Activated CD4-positive, alpha-beta T cell treated with anti-CD3 and anti-CD28 coated beads, Interleukin-2, amount 10 ng/mL, durations not matched to agents 7 days and 5 days (primary cell): Measurements from ENCODE around the gene ZNF511. TPM values are rescaled to one million over a fixed set of nuclear protein-coding genes. Genes with fewer than 3 reads are reported as not detected.
A peak's percentile ranks its signal among the peaks of the same experiment; 100 is the strongest.

ENCODE experiments used
- CTCF ChIA-PET: fragments of 350-600 bp; sonication (Branson Sonifier 250); formaldehyde crosslinking; loops from one replicate; lab custom pipeline; 2021; ENCODE audit warnings: antibody characterized with exemption; lab: Charles Lee
- POLR2A ChIA-PET: fragments of 350-600 bp; sonication (Branson Sonifier 250); formaldehyde crosslinking; loops from one replicate; lab custom pipeline; 2021; ENCODE audit warnings: antibody characterized with exemption; lab: Charles Lee
- DNase-seq: peaks from one replicate; pipeline ENCODE4 v3.0.0-alpha.2; 2020
- H3K27ac Mint-ChIP-seq: one replicate; pipeline ENCODE4 v1.8.0; 2021; ENCODE audit warnings: mild to moderate bottlenecking, moderate library complexity, mixed read lengths
- H3K27me3 Mint-ChIP-seq: one replicate; pipeline ENCODE4 v1.8.0; 2021; ENCODE audit warnings: mixed read lengths
- H3K36me3 Mint-ChIP-seq: one replicate; pipeline ENCODE4 v1.8.0; 2021; ENCODE audit warnings: low read depth, mixed read lengths
- H3K4me1 Mint-ChIP-seq: one replicate; pipeline ENCODE4 v1.8.0; 2021; ENCODE audit warnings: mixed read lengths
- H3K4me3 Mint-ChIP-seq: one replicate; pipeline ENCODE4 v1.8.0; 2021; ENCODE audit warnings: mild to moderate bottlenecking, moderate library complexity, mixed read lengths
- H3K9me3 Mint-ChIP-seq: one replicate; pipeline ENCODE4 v1.8.0; 2021; ENCODE audit warnings: mixed read lengths
- total RNA-seq, 2 experiments: library from RNA; stranded (reverse); gene quantifications; one replicate each; pipeline ENCODE4 v1.2.3, GENCODE V29; 2021

ZNF511 gene
- total RNA-seq, 2 experiments from 2014 or later: 54.5 to 59.7 TPM

DNA sequence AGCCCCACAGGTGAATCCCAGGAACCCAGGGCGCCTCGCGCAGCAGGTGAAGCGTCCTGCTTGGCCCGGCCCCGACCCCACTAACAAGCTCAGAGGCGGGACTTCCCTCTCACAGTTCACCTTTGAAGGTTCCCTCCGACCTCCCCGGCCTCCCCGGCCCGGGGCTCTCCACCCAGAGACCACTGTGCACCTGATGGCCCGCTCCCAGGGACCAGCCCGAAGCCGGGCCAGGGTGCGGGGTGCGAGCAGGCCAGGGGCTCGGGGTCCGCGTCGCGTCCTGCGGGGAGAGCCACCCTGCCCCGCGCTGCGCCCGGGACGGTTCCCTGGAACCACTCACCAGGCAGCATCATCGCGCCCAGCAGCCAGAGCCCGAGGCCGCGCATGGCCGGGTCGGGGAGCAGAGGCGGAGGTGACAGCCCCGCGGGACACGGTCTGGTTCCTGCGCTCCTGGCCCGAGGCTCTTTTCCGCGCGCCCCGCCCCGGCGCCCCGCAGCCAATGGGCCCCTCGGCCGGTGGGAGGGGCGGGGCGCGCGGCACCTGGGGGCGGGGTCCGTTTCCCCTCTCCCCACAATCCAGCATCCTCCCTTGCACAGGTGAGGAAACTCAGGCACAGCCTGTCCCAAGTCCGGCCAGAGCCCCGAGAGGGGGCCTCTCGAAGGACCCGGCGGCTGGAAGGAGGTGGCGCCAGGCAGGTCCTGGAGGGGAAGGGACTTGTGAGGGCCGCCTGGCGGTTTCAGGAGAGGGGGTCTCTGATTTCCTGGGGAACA, 32.1 kb upstream of the ZNF511 start, which contains the start of gene ADAM8:
Gene ADAM8, minus strand, starts transcription at position 434 of the 767 bp plus-strand sequence. Its CDS starts 51 bp downstream, at position 383.
- H3K36me3 Mint-ChIP-seq: peaks cover 13% of the 10 kb centered on the region
- peaks cover 36% of the 10 kb centered on the region for H3K4me1 Mint-ChIP-seq
- ChIA-PET CTCF (interaction anchor here (1.5 to 3.3 kb wide), 4 partner anchors 10 to 31 kb away, joined by 6 to 18 read pairs (median 10); no protein-coding TSS in a partner anchor), POLR2A (no interaction called here)
- no peaks in the 10 kb centered on the region for H3K27me3 Mint-ChIP-seq
- DNase-seq: peak; percentile 72
- no peaks in the 10 kb centered on the region for H3K9me3 Mint-ChIP-seq
- peak within 1 kb of the TSS; percentile 96 for H3K27ac Mint-ChIP-seq
- peak within 1 kb of the TSS; percentile 87 for H3K4me3 Mint-ChIP-seq

DNA sequence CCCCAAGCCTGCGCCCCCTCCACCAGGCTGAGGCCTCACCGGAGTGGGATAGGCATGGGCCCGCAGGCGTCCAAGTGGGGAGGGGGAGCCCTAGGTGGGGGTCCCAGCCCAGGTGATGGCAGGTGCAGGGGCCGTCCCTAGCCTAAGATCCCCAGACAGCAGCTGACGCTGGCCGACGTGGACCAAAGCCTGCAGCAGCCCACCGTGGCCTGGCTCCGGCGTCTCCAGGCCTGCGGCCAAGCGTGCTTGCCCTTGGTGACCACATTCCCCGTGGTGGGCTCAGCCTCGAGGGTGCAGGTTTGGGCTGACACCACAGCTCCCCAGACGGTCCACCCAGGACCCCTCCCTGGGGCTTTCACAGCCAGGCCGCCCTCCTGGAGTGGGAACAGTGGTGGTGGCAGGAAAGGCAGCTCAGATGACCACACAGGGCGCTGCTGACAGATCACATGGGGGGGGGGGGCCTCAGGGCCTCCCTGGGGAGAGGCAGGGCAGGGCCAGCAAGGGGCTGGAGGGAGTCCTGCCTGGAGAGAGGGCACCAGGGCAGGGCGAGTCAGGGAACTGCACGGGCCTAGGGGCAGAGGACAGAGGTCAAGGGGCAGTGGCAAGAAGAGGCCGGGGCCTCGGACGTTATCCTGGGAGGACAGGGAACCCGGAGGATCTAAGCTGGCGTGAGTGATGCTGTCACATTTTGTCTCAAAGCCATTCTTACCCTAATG, 31.3 kb upstream of the ZNF511 start:
- Mint-ChIP-seq H3K4me3 (peak overlapping the region; percentile 87), H3K36me3 (peaks cover 17% of the 10 kb centered on the region), H3K27me3 (no peaks in the 10 kb centered on the region), H3K9me3 (no peaks in the 10 kb centered on the region), H3K4me1 (peaks cover 35% of the 10 kb centered on the region), H3K27ac (peak overlapping the region; percentile 96)
- POLR2A ChIA-PET: interaction anchor here (1.0 kb wide), 1 partner anchor 18 kb away, joined by 4 read pairs; no protein-coding TSS in a partner anchor
- CTCF ChIA-PET: interaction anchor here (2.7 to 2.9 kb wide), 2 partner anchors 18 to 30 kb away, joined by 11 to 14 read pairs; no protein-coding TSS in a partner anchor
- no peak for DNase-seq

DNA sequence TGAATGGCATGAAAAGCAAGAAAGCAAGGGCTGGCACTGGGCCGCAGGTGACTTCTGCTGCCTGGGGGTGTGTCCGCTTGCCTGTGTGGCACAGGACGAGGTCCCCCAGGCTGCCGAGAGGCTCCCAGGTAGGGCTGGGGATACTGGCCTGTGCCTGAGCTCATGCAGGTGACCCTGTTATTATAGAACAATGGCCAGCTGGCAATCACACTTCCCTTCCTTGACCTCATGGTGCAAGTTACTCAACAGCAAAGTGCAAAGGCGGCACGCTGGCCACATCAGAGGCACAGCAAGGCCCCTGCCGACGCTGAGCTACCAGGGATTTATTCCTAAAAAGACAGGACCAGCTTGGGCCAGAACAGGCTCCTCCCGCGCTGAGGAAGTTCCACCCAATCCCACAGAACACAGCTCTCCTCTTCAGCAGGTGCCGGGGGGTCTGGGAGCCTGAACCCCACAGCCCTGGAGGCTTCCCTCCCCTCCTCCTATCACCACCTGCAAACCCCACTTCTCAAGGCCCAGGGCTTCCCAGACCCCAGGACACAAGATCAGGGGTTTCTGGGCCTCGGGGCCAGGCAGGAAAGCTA, 30.6 kb upstream of the ZNF511 start:
- Mint-ChIP-seq H3K36me3 (peaks cover 19% of the 10 kb centered on the region), H3K4me3 (peak overlapping the region; percentile 75), H3K9me3 (no peaks in the 10 kb centered on the region), H3K27ac (peak overlapping the region; percentile 96), H3K4me1 (peaks cover 35% of the 10 kb centered on the region), H3K27me3 (no peaks in the 10 kb centered on the region)
- ChIA-PET POLR2A (interaction anchor here (1.0 kb wide), 1 partner anchor 19 kb away, joined by 4 read pairs; no protein-coding TSS in a partner anchor), CTCF (interaction anchor here (0.7 to 2.9 kb wide), 4 partner anchors 19 to 52 kb away, joined by 3 to 14 read pairs (median 8); no protein-coding TSS in a partner anchor)
- no peak for DNase-seq

DNA sequence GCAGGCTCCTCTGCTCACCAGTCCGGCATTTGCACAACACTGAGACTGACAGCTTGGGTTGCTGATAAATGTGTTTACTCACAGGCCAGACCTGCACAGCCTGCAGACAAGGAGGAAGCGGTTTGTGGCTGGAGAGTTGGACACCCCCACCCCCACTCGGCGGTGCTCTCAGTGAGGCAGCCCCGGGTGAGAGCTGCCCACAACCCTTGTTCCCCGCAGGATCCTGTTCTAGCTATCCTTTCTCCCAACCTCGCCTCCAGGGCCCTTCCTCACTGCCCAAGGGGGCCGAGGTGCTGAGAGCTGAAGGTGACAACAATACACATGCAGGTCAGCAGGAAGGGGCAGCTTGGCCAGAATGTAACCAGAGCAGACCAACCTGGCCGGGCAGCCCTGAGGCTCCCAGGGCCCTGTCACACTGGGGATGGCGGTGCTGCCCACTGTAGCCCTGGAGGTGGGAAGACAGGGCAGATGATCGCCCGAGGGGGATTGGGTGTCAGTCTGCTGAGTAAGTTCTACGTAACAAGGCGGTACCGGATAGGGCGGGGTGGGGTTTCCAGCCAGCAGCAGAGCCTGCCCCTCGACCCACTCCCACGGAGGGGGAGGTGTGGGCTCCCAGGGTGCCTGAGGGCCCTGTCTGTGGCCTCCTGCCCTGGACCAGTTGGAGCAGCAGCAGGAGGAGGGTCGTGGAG, 30.0 kb upstream of the ZNF511 start:
- H3K4me3 Mint-ChIP-seq: peak overlapping the region; percentile 75
- H3K27ac Mint-ChIP-seq: peak overlapping the region; percentile 96
- H3K4me1 Mint-ChIP-seq: peaks cover 35% of the 10 kb centered on the region
- POLR2A ChIA-PET: interaction anchor here (1.0 kb wide), 1 partner anchor 20 kb away, joined by 4 read pairs; no protein-coding TSS in a partner anchor
- CTCF ChIA-PET: interaction anchor here (0.7 to 2.9 kb wide), 5 partner anchors 8 to 51 kb away, joined by 3 to 14 read pairs (median 4); no protein-coding TSS in a partner anchor
- H3K36me3 Mint-ChIP-seq: peaks cover 21% of the 10 kb centered on the region
- DNase-seq: peak; percentile 64
- no peaks in the 10 kb centered on the region for H3K27me3 Mint-ChIP-seq
- H3K9me3 Mint-ChIP-seq: no peaks in the 10 kb centered on the region

- Mint-ChIP-seq H3K27ac (peak overlapping the region; percentile 50), H3K36me3 (peaks cover 23% of the 10 kb centered on the region), H3K4me1 (peaks cover 34% of the 10 kb centered on the region), H3K4me3 (no peak overlapping the region), H3K27me3 (no peaks in the 10 kb centered on the region), H3K9me3 (no peaks in the 10 kb centered on the region)
- no peak for DNase-seq
- ChIA-PET CTCF (interaction anchor here (1.4 to 2.9 kb wide), 4 partner anchors 9 to 28 kb away, joined by 3 to 14 read pairs (median 3); no protein-coding TSS in a partner anchor), POLR2A (no interaction called here)
Observed at GRCh38 chr10:133279326-133280226, 29.1 kb upstream of the ZNF511 start.

- H3K9me3 Mint-ChIP-seq: no peaks in the 10 kb centered on the region
- CTCF ChIA-PET: interaction anchor here (0.6 to 2.9 kb wide), 5 partner anchors 10 to 27 kb away, joined by 3 to 14 read pairs (median 3); no protein-coding TSS in a partner anchor
- H3K27me3 Mint-ChIP-seq: no peaks in the 10 kb centered on the region
- POLR2A ChIA-PET: no interaction called here
- no peak for DNase-seq
- H3K4me1 Mint-ChIP-seq: peaks cover 30% of the 10 kb centered on the region
- peak overlapping the region; percentile 13 for H3K27ac Mint-ChIP-seq
- H3K36me3 Mint-ChIP-seq: peaks cover 29% of the 10 kb centered on the region
- no peak overlapping the region for H3K4me3 Mint-ChIP-seq
Observed at GRCh38 chr10:133280391-133281059, 28.2 kb upstream of the ZNF511 start.

DNA sequence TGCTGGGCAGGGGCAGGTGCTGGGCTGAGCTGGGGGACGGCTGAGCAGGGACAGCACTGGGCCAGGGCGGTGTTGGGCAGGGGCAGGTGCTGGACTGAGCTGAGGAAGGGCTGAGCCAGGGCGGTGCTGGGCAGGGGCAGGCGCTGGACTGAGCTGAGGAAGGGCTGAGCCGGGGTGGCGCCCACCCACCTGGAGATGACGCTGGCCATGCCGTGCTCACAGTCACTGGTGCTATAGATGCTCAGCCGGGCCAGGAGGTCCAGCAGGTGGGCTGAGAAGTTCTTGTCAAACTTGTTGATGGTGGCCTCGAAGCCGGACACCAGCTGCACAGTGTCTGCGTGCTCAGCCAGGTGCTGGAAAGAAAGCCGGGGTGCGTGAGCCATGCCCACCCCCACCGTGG, 27.6 kb upstream of the ZNF511 start:
- DNase-seq: no peak
- no peaks in the 10 kb centered on the region for H3K27me3 Mint-ChIP-seq
- peaks cover 27% of the 10 kb centered on the region for H3K4me1 Mint-ChIP-seq
- no peak overlapping the region for H3K4me3 Mint-ChIP-seq
- POLR2A ChIA-PET: no interaction called here
- H3K27ac Mint-ChIP-seq: no peak overlapping the region
- CTCF ChIA-PET: interaction anchor here (0.6 to 1.2 kb wide), 2 partner anchors 12 to 19 kb away, joined by 3 to 4 read pairs; no protein-coding TSS in a partner anchor
- peaks cover 32% of the 10 kb centered on the region for H3K36me3 Mint-ChIP-seq
- H3K9me3 Mint-ChIP-seq: no peaks in the 10 kb centered on the region

DNA sequence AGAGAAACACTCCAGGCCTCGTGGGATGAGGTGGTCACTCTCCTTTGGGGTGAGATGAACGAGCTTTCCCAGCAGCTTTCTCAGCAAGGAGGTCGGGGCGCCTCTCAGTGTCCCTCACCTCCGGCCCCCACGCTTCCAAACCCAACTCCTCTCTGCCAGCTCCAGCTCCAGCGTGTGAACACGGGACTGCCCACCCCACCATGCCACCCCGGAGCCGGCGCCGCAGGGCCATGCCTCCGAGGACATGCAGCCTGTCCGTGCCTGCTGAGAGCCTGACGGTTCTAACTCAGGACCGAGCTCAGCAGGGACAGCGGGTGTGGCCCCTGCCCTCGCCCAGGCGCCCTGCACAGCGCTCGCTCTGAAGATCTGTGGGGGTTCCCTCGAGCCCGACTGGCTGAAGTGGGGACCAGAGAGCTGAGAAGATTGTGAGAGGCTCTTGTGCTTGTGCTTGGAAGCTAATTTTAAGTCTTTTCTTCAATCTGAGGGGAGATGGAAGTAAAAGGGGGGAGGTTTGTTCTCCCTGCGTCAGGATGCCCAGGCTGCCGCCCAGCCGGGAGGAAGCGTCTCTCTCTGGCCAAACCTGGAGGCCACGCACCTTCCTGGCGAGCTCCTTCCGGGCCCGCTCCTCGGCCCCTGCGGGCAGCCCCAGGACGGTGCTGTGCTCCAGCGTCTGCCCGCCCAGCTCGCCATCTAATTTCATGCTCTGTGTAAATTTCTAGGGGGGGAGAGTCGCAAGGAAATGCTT, 26.9 kb upstream of the ZNF511 start:
- DNase-seq: no peak
- H3K9me3 Mint-ChIP-seq: no peaks in the 10 kb centered on the region
- peaks cover 36% of the 10 kb centered on the region for H3K36me3 Mint-ChIP-seq
- peaks cover 27% of the 10 kb centered on the region for H3K4me1 Mint-ChIP-seq
- H3K27ac Mint-ChIP-seq: no peak overlapping the region
- ChIA-PET POLR2A (no interaction called here), CTCF (interaction anchor here (1.1 to 1.2 kb wide), 2 partner anchors 12 to 13 kb away, joined by 3 to 4 read pairs; no protein-coding TSS in a partner anchor)
- no peaks in the 10 kb centered on the region for H3K27me3 Mint-ChIP-seq
- H3K4me3 Mint-ChIP-seq: no peak overlapping the region

- DNase-seq: no peak
- H3K36me3 Mint-ChIP-seq: peaks cover 42% of the 10 kb centered on the region
- H3K27me3 Mint-ChIP-seq: no peaks in the 10 kb centered on the region
- CTCF ChIA-PET: interaction anchor here (1.1 kb wide), 1 partner anchor 14 kb away, joined by 3 read pairs; no protein-coding TSS in a partner anchor
- no peak overlapping the region for H3K27ac Mint-ChIP-seq
- peaks cover 22% of the 10 kb centered on the region for H3K4me1 Mint-ChIP-seq
- no peak overlapping the region for H3K4me3 Mint-ChIP-seq
- POLR2A ChIA-PET: no interaction called here
- no peaks in the 10 kb centered on the region for H3K9me3 Mint-ChIP-seq
Observed at GRCh38 chr10:133282846-133283390, 25.8 kb upstream of the ZNF511 start.

- no peak overlapping the region for H3K27ac Mint-ChIP-seq
- no peak overlapping the region for H3K4me3 Mint-ChIP-seq
- no peak for DNase-seq
- no peaks in the 10 kb centered on the region for H3K9me3 Mint-ChIP-seq
- peaks cover 11% of the 10 kb centered on the region for H3K4me1 Mint-ChIP-seq
- ChIA-PET CTCF (no interaction called here), POLR2A (no interaction called here)
- H3K27me3 Mint-ChIP-seq: no peaks in the 10 kb centered on the region
- H3K36me3 Mint-ChIP-seq: peaks cover 48% of the 10 kb centered on the region
Observed at GRCh38 chr10:133283931-133284330, 24.8 kb upstream of the ZNF511 start.
